ENCODE data around the gene PIK3CB.

Gene PIK3CB

DNA sequence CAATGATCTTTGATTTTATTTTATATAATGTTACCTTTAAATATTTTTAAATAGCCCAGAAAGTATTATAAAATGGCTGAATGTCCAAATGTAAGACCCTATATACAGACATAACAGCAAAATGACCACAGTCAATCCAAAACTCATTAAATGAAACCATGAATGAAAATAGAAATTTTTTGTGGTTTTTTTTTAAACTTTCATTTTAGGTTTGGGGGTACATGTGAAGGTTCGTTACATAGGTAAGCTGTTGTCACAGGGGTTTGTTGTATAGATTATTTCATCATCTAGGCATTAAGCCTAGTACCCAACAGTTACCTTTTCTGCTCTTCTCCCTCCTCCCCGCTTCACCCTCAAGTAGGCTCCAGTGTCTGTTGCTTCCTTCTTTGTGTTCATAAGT is 117.4 kb downstream of the PIK3CB start:
- H3K27ac ChIP-seq (ENCODE audit: low read length), result no peak overlapping the region
- no peak overlapping the region for H3K4me3 ChIP-seq (ENCODE audit: low read length)
- no peaks in the 10 kb centered on the region for H3K4me1 ChIP-seq (ENCODE audit: control insufficient read depth, insufficient read depth, low read length)
- H3K27me3 ChIP-seq (ENCODE audit: control insufficient read depth, insufficient read depth, low read length), result no peaks in the 10 kb centered on the region
- H3K36me3 ChIP-seq (ENCODE audit: control insufficient read depth, insufficient read depth, low read length), result no peaks in the 10 kb centered on the region
- H3K9me3 ChIP-seq (ENCODE audit: control insufficient read depth, insufficient read depth, low read length), result no peaks in the 10 kb centered on the region
- no peak for DNase-seq (ENCODE audit: low read depth, low spot score)
- no CpG with 5 or more reads among the region's 2 CpGs for WGBS (ENCODE audit: insufficient coverage, insufficient read length)

DNA sequence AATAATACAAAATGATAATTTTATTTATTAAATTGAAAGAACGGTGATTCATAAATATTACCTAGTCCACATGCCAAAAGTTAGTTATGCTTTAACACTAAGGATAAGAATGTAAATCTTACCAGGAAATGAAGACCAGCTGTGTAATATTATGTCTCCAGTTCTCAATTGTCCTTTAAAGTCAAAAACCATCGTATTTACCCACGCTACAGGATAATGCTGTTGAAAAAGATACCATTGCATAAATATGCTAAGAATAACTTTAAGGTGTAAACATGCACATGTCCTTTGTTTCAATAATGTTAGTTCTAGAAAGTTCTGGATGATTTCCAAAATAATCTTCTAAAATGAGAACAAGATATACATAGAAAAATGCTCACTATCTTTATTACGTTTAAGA is 122.6 kb downstream of the PIK3CB start:
- Histone ChIP-seq H3K4me3 (ENCODE audit: low read length) (no peak overlapping the region), H3K4me1 (ENCODE audit: control insufficient read depth, insufficient read depth, low read length) (no peaks in the 10 kb centered on the region), H3K27me3 (ENCODE audit: control insufficient read depth, insufficient read depth, low read length) (no peaks in the 10 kb centered on the region), H3K36me3 (ENCODE audit: control insufficient read depth, insufficient read depth, low read length) (no peaks in the 10 kb centered on the region), H3K9me3 (ENCODE audit: control insufficient read depth, insufficient read depth, low read length) (no peaks in the 10 kb centered on the region), H3K27ac (ENCODE audit: low read length) (no peak overlapping the region)
- no CpG with 5 or more reads among the region's 4 CpGs for WGBS (ENCODE audit: insufficient coverage, insufficient read length)
- DNase-seq (ENCODE audit: low read depth, low spot score), result no peak

DNA sequence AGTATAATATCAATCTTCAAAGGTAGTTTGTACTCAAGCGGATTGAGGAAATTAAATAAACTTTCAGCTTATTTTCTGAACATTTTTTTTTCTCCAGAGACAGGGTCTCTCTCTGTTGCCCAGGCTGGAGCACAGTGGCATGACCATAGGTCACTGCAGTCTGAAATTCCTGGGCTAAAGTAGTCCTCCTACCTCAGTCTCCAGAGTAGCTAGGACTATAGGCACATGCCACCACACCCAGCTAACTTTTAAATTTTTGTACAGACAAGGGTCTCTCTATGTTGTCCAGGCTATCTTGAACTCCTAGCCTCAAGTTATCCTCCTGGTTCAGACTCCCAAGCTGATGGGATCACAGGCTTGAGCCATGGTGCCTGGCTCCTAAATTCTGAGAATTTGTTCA is 129.1 kb downstream of the PIK3CB start:
- H3K4me3 ChIP-seq (ENCODE audit: low read length), result no peak overlapping the region
- H3K27me3 ChIP-seq (ENCODE audit: control insufficient read depth, insufficient read depth, low read length), result no peaks in the 10 kb centered on the region
- H3K9me3 ChIP-seq (ENCODE audit: control insufficient read depth, insufficient read depth, low read length), result no peaks in the 10 kb centered on the region
- H3K4me1 ChIP-seq (ENCODE audit: control insufficient read depth, insufficient read depth, low read length), result no peaks in the 10 kb centered on the region
- no peaks in the 10 kb centered on the region for H3K36me3 ChIP-seq (ENCODE audit: control insufficient read depth, insufficient read depth, low read length)
- DNase-seq (ENCODE audit: low read depth, low spot score), result no peak
- no CpG with 5 or more reads among the region's 1 CpG for WGBS (ENCODE audit: insufficient coverage, insufficient read length)
- H3K27ac ChIP-seq (ENCODE audit: low read length), result no peak overlapping the region

DNA sequence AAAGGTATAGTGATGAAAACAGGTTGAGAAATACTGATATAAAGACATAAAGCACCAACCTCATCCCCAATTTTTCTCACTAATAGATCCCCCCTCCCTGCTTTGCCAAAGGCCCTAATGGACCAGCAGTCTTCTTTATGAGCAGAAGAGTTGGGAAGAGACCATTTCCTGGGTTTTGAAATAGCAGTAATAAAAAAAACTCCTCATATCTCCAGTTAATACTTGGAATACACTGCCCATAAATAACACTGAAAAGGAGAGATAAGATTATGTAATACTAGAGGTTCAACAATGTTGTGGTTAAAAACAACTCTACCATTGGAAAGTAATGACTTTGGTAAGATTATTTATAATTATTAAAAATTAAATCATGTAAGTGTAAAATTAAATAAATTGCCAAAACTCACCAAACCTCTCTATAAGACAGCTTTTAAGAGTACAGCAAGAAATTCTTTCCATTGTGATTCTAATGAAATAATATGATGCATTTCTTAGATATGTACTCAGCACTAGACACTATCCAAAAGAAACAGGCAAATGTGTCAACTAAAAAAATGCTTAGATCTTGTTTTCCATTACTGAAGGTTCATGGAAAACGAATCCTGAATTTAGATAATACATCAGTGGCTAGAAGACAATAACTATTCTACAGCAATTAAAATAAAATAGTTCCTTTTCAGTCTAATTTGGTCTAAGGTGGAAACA is 137.9 kb downstream of the PIK3CB start:
- Histone ChIP-seq H3K27ac (ENCODE audit: low read length) (no peak overlapping the region), H3K4me3 (ENCODE audit: low read length) (no peak overlapping the region), H3K36me3 (ENCODE audit: control insufficient read depth, insufficient read depth, low read length) (no peaks in the 10 kb centered on the region), H3K27me3 (ENCODE audit: control insufficient read depth, insufficient read depth, low read length) (no peaks in the 10 kb centered on the region), H3K9me3 (ENCODE audit: control insufficient read depth, insufficient read depth, low read length) (no peaks in the 10 kb centered on the region), H3K4me1 (ENCODE audit: control insufficient read depth, insufficient read depth, low read length) (no peaks in the 10 kb centered on the region)
- no CpG with 5 or more reads among the region's 1 CpG for WGBS (ENCODE audit: insufficient coverage, insufficient read length)
- no peak for DNase-seq (ENCODE audit: low read depth, low spot score)

DNA sequence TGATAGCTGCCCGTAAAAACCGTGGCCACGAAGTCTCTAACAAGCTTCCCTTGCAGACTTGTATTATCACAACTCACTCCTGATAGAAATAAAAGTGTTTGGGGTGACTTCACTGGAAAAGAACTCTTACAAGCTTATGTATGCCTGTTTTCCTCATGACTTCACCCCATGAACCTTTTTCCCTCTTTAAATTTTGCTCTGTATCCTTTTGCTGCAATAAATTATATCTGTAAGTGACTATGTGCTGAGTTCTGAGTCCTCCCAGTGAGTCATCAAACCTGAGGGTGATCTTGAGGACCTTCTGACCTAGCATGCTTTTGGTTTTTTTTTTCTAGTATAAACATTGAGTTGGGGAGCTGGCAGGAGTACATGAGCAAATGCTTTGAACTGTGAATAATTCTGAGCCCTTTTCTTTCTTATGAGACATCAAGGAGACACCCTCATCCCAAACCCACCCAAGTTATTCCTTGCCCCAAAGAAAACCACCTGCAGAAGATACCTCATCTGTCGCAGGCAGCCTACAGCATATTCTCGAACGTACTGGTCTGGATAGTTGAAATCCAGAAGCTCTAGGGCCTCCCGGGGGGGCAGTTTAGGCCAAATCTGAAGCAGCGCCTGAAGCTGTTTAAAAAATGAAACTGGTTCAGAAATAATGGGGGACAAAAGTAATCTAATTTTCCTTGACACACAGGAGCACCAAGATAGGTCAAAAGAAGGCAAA is 140.3 kb downstream of the PIK3CB start:
- H3K27me3 ChIP-seq (ENCODE audit: control insufficient read depth, insufficient read depth, low read length), result no peaks in the 10 kb centered on the region
- WGBS (ENCODE audit: insufficient coverage, insufficient read length), result no CpG with 5 or more reads among the region's 8 CpGs
- no peak for DNase-seq (ENCODE audit: low read depth, low spot score)
- H3K4me3 ChIP-seq (ENCODE audit: low read length), result no peak overlapping the region
- H3K9me3 ChIP-seq (ENCODE audit: control insufficient read depth, insufficient read depth, low read length), result no peaks in the 10 kb centered on the region
- no peaks in the 10 kb centered on the region for H3K4me1 ChIP-seq (ENCODE audit: control insufficient read depth, insufficient read depth, low read length)
- no peaks in the 10 kb centered on the region for H3K36me3 ChIP-seq (ENCODE audit: control insufficient read depth, insufficient read depth, low read length)
- no peak overlapping the region for H3K27ac ChIP-seq (ENCODE audit: low read length)

DNA sequence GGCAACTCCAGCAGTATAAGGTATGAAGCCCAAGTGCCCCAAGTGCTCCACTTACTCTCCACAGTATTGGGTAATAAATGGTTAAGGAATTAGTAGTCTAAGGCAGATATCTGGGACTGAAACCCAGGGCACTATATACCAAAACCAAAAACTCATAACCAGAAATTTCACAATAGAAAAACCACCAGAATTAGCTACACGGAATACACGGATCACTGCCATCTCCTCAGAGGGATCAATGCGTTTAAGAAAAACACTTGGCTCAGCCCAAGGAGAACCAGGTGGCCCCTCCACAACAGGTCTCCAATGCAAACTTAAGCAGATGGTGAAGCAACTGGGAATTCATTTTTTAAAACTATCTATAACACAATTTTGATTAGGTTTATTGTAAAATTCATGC is 142.6 kb downstream of the PIK3CB start:
- H3K4me1 ChIP-seq (ENCODE audit: control insufficient read depth, insufficient read depth, low read length), result no peaks in the 10 kb centered on the region
- no peak overlapping the region for H3K4me3 ChIP-seq (ENCODE audit: low read length)
- no peak overlapping the region for H3K27ac ChIP-seq (ENCODE audit: low read length)
- no peaks in the 10 kb centered on the region for H3K36me3 ChIP-seq (ENCODE audit: control insufficient read depth, insufficient read depth, low read length)
- H3K9me3 ChIP-seq (ENCODE audit: control insufficient read depth, insufficient read depth, low read length), result no peaks in the 10 kb centered on the region
- no peaks in the 10 kb centered on the region for H3K27me3 ChIP-seq (ENCODE audit: control insufficient read depth, insufficient read depth, low read length)
- DNase-seq (ENCODE audit: low read depth, low spot score), result no peak
- WGBS (ENCODE audit: insufficient coverage, insufficient read length), result no CpG with 5 or more reads among the region's 3 CpGs

DNA sequence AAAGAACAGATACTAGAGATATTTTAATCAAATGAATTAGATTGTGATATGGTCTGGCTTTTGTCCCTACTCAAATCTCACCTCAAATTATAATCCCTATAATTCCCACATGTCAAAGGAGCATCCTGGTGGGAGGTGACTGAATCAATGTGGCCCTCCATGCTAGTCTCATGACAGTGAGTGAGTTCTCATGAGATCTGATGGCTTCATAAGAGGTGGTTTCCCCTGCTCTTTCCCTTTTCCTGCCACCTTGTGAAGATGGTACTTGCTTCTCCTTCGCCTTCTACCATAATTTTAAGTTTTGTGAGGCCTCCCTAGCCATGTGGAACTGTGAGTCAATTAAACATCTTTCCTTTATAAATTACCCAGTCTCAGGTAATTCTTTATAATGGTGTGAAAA is 143.4 kb downstream of the PIK3CB start:
- Histone ChIP-seq H3K4me3 (ENCODE audit: low read length) (no peak overlapping the region), H3K27me3 (ENCODE audit: control insufficient read depth, insufficient read depth, low read length) (no peaks in the 10 kb centered on the region), H3K4me1 (ENCODE audit: control insufficient read depth, insufficient read depth, low read length) (no peaks in the 10 kb centered on the region), H3K36me3 (ENCODE audit: control insufficient read depth, insufficient read depth, low read length) (no peaks in the 10 kb centered on the region), H3K9me3 (ENCODE audit: control insufficient read depth, insufficient read depth, low read length) (no peaks in the 10 kb centered on the region), H3K27ac (ENCODE audit: low read length) (no peak overlapping the region)
- DNase-seq (ENCODE audit: low read depth, low spot score), result no peak
- no CpG with 5 or more reads among the region's 1 CpG for WGBS (ENCODE audit: insufficient coverage, insufficient read length)

DNA sequence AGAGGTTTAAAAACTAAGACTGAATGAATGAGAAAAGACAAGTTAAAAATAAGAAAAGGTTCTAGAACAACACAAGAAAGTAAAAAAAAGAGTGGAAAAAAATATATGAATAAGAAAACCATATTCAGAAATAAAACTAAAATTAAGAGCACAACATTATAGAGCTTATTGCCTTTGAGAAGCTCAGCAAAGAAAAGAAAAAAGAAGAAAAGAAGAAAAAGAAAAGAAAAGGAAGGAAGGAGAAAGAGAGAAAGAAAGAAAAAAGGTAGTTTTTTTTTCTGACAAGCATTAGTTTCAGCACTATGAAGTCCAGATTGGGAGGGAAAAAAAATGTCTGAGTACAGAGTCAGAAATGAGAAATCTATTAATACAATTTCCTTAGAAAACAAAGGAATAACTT is 144.7 kb downstream of the PIK3CB start:
- H3K27me3 ChIP-seq (ENCODE audit: control insufficient read depth, insufficient read depth, low read length), result no peaks in the 10 kb centered on the region
- H3K27ac ChIP-seq (ENCODE audit: low read length), result no peak overlapping the region
- H3K36me3 ChIP-seq (ENCODE audit: control insufficient read depth, insufficient read depth, low read length), result no peaks in the 10 kb centered on the region
- no peak for DNase-seq (ENCODE audit: low read depth, low spot score)
- H3K4me1 ChIP-seq (ENCODE audit: control insufficient read depth, insufficient read depth, low read length), result no peaks in the 10 kb centered on the region
- H3K4me3 ChIP-seq (ENCODE audit: low read length), result no peak overlapping the region
- H3K9me3 ChIP-seq (ENCODE audit: control insufficient read depth, insufficient read depth, low read length), result no peaks in the 10 kb centered on the region

DNA sequence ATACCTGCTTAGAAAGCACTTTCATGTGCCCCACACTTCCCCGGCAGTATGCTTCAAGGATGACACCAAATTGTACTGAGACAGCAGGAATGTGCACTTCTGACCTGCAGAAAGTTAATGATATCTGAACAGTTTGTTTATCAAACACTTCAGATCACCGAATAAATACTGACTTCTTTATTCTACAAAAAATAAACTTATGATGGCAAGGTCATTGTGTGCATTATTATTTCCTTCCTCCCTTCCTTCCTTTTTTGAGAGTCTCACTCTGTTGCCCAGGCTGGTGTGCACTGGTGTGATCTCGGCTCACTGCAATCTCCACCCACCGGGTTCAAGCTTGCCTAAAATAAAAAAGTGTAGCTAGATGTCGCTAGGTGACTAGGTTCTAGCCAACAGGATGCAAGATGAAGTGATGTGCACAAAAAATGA is 145.8 kb downstream of the PIK3CB start:
- no CpG with 5 or more reads among the region's 5 CpGs for WGBS (ENCODE audit: insufficient coverage, insufficient read length)
- Histone ChIP-seq H3K27me3 (ENCODE audit: control insufficient read depth, insufficient read depth, low read length) (no peaks in the 10 kb centered on the region), H3K4me1 (ENCODE audit: control insufficient read depth, insufficient read depth, low read length) (no peaks in the 10 kb centered on the region), H3K4me3 (ENCODE audit: low read length) (no peak overlapping the region), H3K27ac (ENCODE audit: low read length) (no peak overlapping the region), H3K9me3 (ENCODE audit: control insufficient read depth, insufficient read depth, low read length) (no peaks in the 10 kb centered on the region), H3K36me3 (ENCODE audit: control insufficient read depth, insufficient read depth, low read length) (no peaks in the 10 kb centered on the region)
- DNase-seq (ENCODE audit: low read depth, low spot score), result no peak

DNA sequence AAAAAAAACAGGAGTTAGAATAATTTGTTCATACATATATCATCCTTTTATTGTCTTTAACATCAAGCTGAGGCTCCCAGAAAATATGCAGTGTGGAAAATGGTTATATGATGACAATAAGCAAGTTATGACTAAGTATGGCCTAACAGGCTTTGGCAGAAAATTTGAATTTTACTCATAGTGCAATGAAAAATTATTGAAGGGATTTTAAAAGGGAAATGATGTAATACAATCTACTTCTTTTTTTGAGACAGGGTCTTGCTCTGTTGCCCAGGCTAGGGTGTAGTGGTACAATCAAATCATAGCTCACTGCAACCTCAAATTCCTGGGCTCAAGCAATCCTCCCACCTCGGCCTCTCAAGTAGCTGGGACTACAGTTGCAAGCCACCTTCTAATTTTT is 147.5 kb downstream of the PIK3CB start:
- Histone ChIP-seq H3K4me1 (ENCODE audit: control insufficient read depth, insufficient read depth, low read length) (no peaks in the 10 kb centered on the region), H3K27me3 (ENCODE audit: control insufficient read depth, insufficient read depth, low read length) (no peaks in the 10 kb centered on the region), H3K9me3 (ENCODE audit: control insufficient read depth, insufficient read depth, low read length) (no peaks in the 10 kb centered on the region), H3K36me3 (ENCODE audit: control insufficient read depth, insufficient read depth, low read length) (no peaks in the 10 kb centered on the region), H3K27ac (ENCODE audit: low read length) (no peak overlapping the region), H3K4me3 (ENCODE audit: low read length) (no peak overlapping the region)
- DNase-seq (ENCODE audit: low read depth, low spot score), result no peak
- WGBS (ENCODE audit: insufficient coverage, insufficient read length), result no CpG with 5 or more reads among the region's 1 CpG

DNA sequence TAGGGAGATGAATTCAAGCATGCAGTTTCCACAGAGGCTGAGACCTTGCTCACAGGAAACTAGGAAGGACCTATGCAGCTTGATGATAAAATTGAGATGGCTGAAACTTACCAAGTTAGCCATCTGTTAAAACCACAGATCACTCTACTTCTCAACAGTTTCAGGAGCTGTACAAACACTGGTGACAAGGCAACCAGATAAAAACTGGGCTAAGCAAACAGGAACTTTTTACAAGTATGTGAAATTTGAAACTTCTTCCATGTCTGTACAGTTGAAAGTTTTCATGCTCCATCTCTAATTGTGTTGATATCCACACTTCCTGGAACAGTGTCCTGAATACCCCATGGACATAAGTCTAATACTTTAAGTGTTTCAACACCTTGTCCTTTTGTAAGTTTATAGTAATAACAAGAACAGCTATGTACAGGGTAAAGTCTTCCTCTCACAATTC is 147.9 kb downstream of the PIK3CB start:
- Histone ChIP-seq H3K36me3 (ENCODE audit: control insufficient read depth, insufficient read depth, low read length) (no peaks in the 10 kb centered on the region), H3K27ac (ENCODE audit: low read length) (no peak overlapping the region), H3K9me3 (ENCODE audit: control insufficient read depth, insufficient read depth, low read length) (no peaks in the 10 kb centered on the region), H3K4me1 (ENCODE audit: control insufficient read depth, insufficient read depth, low read length) (no peaks in the 10 kb centered on the region), H3K4me3 (ENCODE audit: low read length) (no peak overlapping the region), H3K27me3 (ENCODE audit: control insufficient read depth, insufficient read depth, low read length) (no peaks in the 10 kb centered on the region)
- DNase-seq (ENCODE audit: low read depth, low spot score), result no peak
